Keratinocyte (primary cell): ENCODE measurements around the gene MYLK4. TPM values are rescaled to one million over a fixed set of nuclear protein-coding genes. Genes with fewer than 3 reads are reported as not detected.

Source experiments
- DNase-seq: peaks from one replicate; pipeline ENCODE4 v3.0.0-alpha.2; 2011; ENCODE audit warnings: low read depth, missing footprints, low spot score
- FAIRE-seq: peaks from 2 replicates; lab custom pipeline; 2011; peaks lifted over from hg19 to GRCh38; lab: Jason Lieb, UNC
- H2AFZ ChIP-seq: 2 replicates; pipeline ENCODE4 v1.6.0; 2012; ENCODE audit warnings: low read length, control low read depth, inconsistent platforms; ENCODE audit not compliant: control insufficient read depth
- H3K27ac ChIP-seq: 2 replicates; pipeline ENCODE4 v1.5.1; 2011; ENCODE audit warnings: low read length; ENCODE audit not compliant: control insufficient read depth, insufficient read depth
- H3K27me3 ChIP-seq: 3 replicates; pipeline ENCODE4 v1.6.0; 2011; ENCODE audit warnings: low read length; ENCODE audit not compliant: control insufficient read depth, insufficient read depth; ENCODE audit errors: extremely low read depth
- H3K36me3 ChIP-seq, 2 experiments: 2 replicates in 1 of 2; 3 replicates in 1 of 2; pipeline ENCODE4 v1.5.1; 2011; ENCODE audit warnings: low read length in 2 of 2, mild to moderate bottlenecking in 1 of 2; ENCODE audit not compliant: control insufficient read depth in 2 of 2, insufficient read depth in 2 of 2; ENCODE audit errors: extremely low read depth in 1 of 2
- H3K4me1 ChIP-seq: 3 replicates; pipeline ENCODE4 v1.5.1; 2011; ENCODE audit warnings: low read length; ENCODE audit not compliant: control insufficient read depth, insufficient read depth; ENCODE audit errors: extremely low read depth
- H3K4me2 ChIP-seq: 3 replicates; pipeline ENCODE4 v1.6.0; 2011; ENCODE audit warnings: low read depth, low read length; ENCODE audit not compliant: control insufficient read depth, insufficient read depth; ENCODE audit errors: extremely low read depth
- H3K4me3 ChIP-seq, 3 experiments: fragments of 200-600 bp in 1 of 3; sonication (generic) in 1 of 3; 2 replicates in 2 of 3; 3 replicates in 1 of 3; pipeline ENCODE4 v1.5.1; 2011 to 2016; ENCODE audit warnings: low read length in 3 of 3, mild to moderate bottlenecking in 3 of 3, control low read depth in 2 of 3, inconsistent platforms in 1 of 3, low read depth in 1 of 3, mixed read lengths in 1 of 3, mixed run types in 1 of 3, moderate library complexity in 1 of 3; ENCODE audit not compliant: control insufficient read depth in 2 of 3, insufficient read depth in 2 of 3; ENCODE audit errors: extremely low read depth in 1 of 3
- H3K79me2 ChIP-seq: 2 replicates; pipeline ENCODE4 v1.6.0; 2012; ENCODE audit warnings: low read length; ENCODE audit not compliant: control insufficient read depth, insufficient read depth
- H3K9ac ChIP-seq: 3 replicates; pipeline ENCODE4 v1.6.0; 2011; ENCODE audit warnings: low read length; ENCODE audit not compliant: control insufficient read depth, insufficient read depth; ENCODE audit errors: extremely low read depth
- H3K9me1 ChIP-seq: 3 replicates; pipeline ENCODE4 v1.6.0; 2011; ENCODE audit warnings: low read length; ENCODE audit not compliant: control insufficient read depth, insufficient read depth; ENCODE audit errors: extremely low read depth
- H3K9me3 ChIP-seq: 2 replicates; pipeline ENCODE4 v1.5.1; 2012; ENCODE audit warnings: low read depth, low read length; ENCODE audit not compliant: control insufficient read depth
- H4K20me1 ChIP-seq: 3 replicates; pipeline ENCODE4 v1.6.0; 2011; ENCODE audit warnings: low read length; ENCODE audit not compliant: control insufficient read depth, insufficient read depth; ENCODE audit errors: extremely low read depth
- EZH2 ChIP-seq: IDR thresholded peaks from one replicate; pipeline ENCODE4 v1.6.1; 2012; ENCODE audit warnings: inconsistent platforms, mild to moderate bottlenecking, low read length, moderate library complexity
- dilution Hi-C: fragments of 300-500 bp; cut with MboI; formaldehyde crosslinking; loops from one replicate; pipeline ENCODE4 v1.7.0; 2020; ENCODE audit warnings: low sequenced_read_pairs; ENCODE audit not compliant: extremely low pct_ligation_motif_present
- polyA plus RNA-seq, 5 experiments: library from polyadenylated mRNA; depleted of rRNA in 3 of 5; stranded (reverse) in 3 of 5; stranded (forward) in 1 of 5; unstranded in 1 of 5; fragments of >200 nt; gene quantifications; 1 replicate in 1 of 5; 2 replicates in 3 of 5; 3 replicates in 1 of 5; pipeline versions ENCODE4 v1.2.1 to v1.2.3, GENCODE V29; 2011 to 2012; ENCODE audit warnings: missing spikeins in 2 of 5, low read depth in 1 of 5, low replicate concordance in 1 of 5
- TF ChIP-seq, protein P1 (sequence below), 3 experiments: IDR thresholded peaks in 1 of 3; conservative IDR thresholded peaks in 1 of 3; optimal IDR thresholded peaks in 1 of 3; 2 replicates in 2 of 3; 3 replicates in 1 of 3; pipeline versions ENCODE3 to v1.5.1; 2011; ENCODE audit warnings: low read length in 3 of 3, mild to moderate bottlenecking in 3 of 3, moderate library complexity in 2 of 3, control low read depth in 1 of 3, inconsistent platforms in 1 of 3; ENCODE audit not compliant: insufficient read depth in 2 of 3; ENCODE audit errors: extremely low read depth in 1 of 3

MYLK4 gene
- polyA plus RNA-seq, 1 donor (not counting 4 experiments of a cell fraction or from before 2014, with no cell fraction given) = 0.31 TPM

GRCh38 chr6:2756687-2757224, 6.0 kb upstream of the MYLK4 start:
- Histone ChIP-seq H3K9ac (no peak overlapping the region), H2AFZ (no peak overlapping the region), H3K27ac (no peak overlapping the region), H3K36me3 (no peaks in the 10 kb centered on the region), H4K20me1 (no peaks in the 10 kb centered on the region), H3K9me1 (no peaks in the 10 kb centered on the region), H3K9me3 (no peaks in the 10 kb centered on the region), H3K4me1 (no peaks in the 10 kb centered on the region), H3K4me2 (no peak overlapping the region), H3K79me2 (no peaks in the 10 kb centered on the region), H3K27me3 (no peaks in the 10 kb centered on the region), H3K4me3 (no peak overlapping the region)
- FAIRE-seq (no peak), DNase-seq (no peak)
- no peak for TF ChIP-seq EZH2
- TF ChIP-seq, protein P1, sequence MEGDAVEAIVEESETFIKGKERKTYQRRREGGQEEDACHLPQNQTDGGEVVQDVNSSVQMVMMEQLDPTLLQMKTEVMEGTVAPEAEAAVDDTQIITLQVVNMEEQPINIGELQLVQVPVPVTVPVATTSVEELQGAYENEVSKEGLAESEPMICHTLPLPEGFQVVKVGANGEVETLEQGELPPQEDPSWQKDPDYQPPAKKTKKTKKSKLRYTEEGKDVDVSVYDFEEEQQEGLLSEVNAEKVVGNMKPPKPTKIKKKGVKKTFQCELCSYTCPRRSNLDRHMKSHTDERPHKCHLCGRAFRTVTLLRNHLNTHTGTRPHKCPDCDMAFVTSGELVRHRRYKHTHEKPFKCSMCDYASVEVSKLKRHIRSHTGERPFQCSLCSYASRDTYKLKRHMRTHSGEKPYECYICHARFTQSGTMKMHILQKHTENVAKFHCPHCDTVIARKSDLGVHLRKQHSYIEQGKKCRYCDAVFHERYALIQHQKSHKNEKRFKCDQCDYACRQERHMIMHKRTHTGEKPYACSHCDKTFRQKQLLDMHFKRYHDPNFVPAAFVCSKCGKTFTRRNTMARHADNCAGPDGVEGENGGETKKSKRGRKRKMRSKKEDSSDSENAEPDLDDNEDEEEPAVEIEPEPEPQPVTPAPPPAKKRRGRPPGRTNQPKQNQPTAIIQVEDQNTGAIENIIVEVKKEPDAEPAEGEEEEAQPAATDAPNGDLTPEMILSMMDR (optimal IDR thresholded peaks at IDR 0.05 in 1 of 3, IDR thresholded peaks at IDR 0.05 in 1 of 3, conservative IDR thresholded peaks at IDR 0.05 in 1 of 3; ENCODE audit: extremely low read depth in 1 of 3, insufficient read depth in 2 of 3, low read length in 3 of 3) = no peak
- dilution Hi-C loops = no loop called here

GRCh38 chr6:2756241-2756640, 5.5 kb upstream of the MYLK4 start:
- TF ChIP-seq, protein P1 (optimal IDR thresholded peaks at IDR 0.05 in 1 of 3, IDR thresholded peaks at IDR 0.05 in 1 of 3, conservative IDR thresholded peaks at IDR 0.05 in 1 of 3; ENCODE audit: extremely low read depth in 1 of 3, insufficient read depth in 2 of 3, low read length in 3 of 3) = no peak
- no peak for TF ChIP-seq EZH2
- Histone ChIP-seq H2AFZ (no peak overlapping the region), H3K9me1 (no peaks in the 10 kb centered on the region), H3K36me3 (no peaks in the 10 kb centered on the region), H3K9ac (no peak overlapping the region), H3K27me3 (no peaks in the 10 kb centered on the region), H3K4me3 (no peak overlapping the region), H3K4me2 (no peak overlapping the region), H3K9me3 (no peaks in the 10 kb centered on the region), H3K79me2 (no peaks in the 10 kb centered on the region), H3K4me1 (no peaks in the 10 kb centered on the region), H3K27ac (no peak overlapping the region), H4K20me1 (no peaks in the 10 kb centered on the region)
- FAIRE-seq (no peak), DNase-seq (no peak)
- dilution Hi-C loops = no loop called here
